ENCODE data around the gene LRP5. TPM values are rescaled to one million over a fixed set of nuclear protein-coding genes. Genes with fewer than 3 reads are reported as not detected.

LRP5 gene
- total RNA-seq, 1 donor = 0.42 TPM

DNA sequence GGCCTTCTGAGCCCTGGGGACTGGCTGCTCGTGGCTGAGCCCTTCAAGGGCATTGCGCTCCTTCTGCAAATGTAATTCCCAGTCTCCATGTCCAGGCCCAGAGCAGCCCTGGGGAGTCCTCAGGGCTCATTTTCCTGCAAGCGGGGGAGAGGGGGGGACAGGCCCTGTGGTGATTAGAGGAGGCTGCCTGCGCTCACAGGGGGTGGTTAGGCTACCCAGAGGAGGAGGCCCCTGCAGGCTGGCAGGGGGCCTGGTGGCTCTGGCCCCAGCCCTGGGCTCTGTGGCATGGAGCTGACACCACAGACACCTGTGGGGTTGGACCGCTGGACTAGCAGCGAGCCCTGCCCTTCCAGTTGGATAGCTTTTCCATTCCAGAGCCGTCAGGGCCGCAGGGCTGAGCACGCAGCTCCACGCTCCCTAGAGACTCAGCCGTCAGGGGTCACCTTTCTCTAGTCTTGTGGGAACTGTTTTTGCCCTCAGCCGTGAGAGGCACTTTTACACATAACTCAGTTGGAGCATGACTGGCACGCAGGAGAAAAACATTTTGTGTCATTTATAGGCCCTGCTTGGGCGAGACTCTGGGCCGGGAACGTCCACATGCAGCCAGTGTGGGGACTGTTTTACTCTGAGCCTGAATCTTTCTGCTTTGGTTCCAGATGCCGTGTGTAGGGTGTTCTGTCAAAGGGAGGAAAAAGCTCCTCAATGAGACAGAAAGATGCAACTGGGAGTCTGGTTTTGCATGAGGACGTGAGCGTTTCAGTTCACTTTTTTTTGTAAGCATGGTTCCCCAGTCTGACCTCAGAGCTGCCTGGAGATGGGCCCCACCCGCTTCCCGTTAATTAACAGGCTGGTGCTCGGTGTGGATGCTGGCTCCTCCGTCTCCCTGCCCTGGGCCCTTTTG, 58.1 kb downstream of the LRP5 start:
- Histone ChIP-seq H3K4me1 (ENCODE audit: insufficient read depth, low read length) (peaks cover 42% of the 10 kb centered on the region), H3K27me3 (ENCODE audit: insufficient read depth, low read length) (no peaks in the 10 kb centered on the region), H3K4me3 (ENCODE audit: low read length) (no peak overlapping the region), H3K9me3 (ENCODE audit: low read depth, low read length) (no peaks in the 10 kb centered on the region)

DNA sequence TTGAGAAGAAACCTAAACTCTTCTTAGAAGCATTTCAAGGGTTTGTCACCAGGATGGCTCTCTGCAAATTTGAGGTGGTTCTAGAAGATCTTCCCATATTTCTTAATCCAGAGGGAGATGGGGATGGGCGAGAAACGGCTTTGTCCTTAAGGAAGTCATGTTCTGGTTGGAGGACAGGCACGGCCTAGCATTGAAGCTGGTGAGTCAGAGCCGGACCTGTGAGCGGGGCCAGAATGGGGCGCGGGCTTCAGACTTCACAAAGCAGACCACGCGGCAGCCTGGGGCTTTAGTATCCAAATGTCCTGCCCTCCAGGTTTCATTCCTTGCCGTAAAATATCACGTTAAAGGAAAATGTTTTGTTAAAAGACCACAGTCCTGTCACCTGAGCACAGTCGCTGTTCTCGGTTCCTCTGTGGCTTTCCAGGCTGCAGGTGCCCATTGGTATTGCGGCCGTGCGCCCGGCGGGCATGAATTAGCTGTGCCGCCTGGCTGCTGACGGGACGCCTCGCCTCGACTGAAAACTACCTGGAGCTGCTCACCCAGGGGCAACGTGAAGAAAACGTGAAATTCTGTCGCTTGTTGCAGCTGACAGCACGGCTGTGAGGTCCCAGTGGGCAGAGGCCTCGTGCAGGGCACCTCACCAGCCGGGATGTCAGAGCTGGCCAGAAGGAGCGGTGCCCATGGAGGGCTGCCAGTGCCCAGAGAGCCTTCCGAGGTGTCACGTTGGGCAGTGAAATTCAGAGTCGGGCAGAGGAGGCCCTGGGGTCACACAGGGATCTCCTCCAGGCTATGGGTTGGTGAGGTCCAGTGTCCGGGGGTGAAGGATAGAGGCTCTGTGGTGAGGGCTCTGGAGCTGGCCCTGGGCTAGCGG, 59.0 kb downstream of the LRP5 start:
- Histone ChIP-seq H3K4me3 (ENCODE audit: low read length) (no peak overlapping the region), H3K4me1 (ENCODE audit: insufficient read depth, low read length) (peaks cover 42% of the 10 kb centered on the region), H3K9me3 (ENCODE audit: low read depth, low read length) (no peaks in the 10 kb centered on the region), H3K27me3 (ENCODE audit: insufficient read depth, low read length) (no peaks in the 10 kb centered on the region)

DNA sequence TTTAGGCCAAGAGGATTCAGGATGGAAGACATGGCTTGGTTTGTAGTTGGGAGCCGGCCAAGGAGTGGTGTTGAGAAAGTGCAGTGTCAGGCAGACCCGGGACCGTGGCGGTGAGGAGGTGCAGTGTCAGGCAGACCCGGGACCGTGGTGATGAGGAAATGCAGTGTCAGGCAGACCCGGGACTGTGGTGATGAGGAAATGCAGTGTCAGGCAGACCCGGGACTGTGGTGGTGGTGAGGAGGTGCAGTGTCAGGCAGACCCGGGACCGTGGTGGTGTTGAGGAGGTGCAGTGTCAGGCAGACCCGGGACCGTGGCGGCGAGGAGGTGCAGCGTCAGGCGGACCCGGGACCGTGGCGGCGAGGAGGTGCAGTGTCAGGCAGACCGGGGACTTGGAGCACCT, 59.7 kb downstream of the LRP5 start:
- H3K4me1 ChIP-seq (ENCODE audit: insufficient read depth, low read length) = peaks cover 42% of the 10 kb centered on the region
- H3K27me3 ChIP-seq (ENCODE audit: insufficient read depth, low read length) = no peaks in the 10 kb centered on the region
- H3K4me3 ChIP-seq (ENCODE audit: low read length) = no peak overlapping the region
- H3K9me3 ChIP-seq (ENCODE audit: low read depth, low read length) = no peaks in the 10 kb centered on the region

DNA sequence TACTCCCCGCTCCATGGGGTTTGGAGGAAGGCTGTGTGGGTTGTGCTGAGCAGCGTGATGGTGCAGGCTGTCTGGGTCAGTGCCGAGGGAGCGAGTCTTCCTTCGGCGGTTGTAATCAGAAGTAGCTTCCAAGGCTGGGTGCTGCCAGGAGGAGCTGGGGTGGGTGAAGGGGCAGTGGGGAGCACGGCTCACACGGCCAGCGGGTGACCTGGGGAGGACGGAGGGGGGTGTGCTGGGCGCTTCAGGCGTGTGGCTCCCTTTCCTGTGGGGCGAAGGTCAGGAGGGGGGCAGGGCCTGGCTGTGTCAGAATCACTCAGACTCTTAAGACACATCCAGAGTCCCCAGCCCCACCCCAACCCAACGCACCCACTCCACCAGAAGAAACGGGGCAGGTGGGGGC, 60.2 kb downstream of the LRP5 start:
- Histone ChIP-seq H3K4me1 (ENCODE audit: insufficient read depth, low read length) (peaks cover 42% of the 10 kb centered on the region), H3K4me3 (ENCODE audit: low read length) (no peak overlapping the region), H3K9me3 (ENCODE audit: low read depth, low read length) (no peaks in the 10 kb centered on the region), H3K27me3 (ENCODE audit: insufficient read depth, low read length) (no peaks in the 10 kb centered on the region)

DNA sequence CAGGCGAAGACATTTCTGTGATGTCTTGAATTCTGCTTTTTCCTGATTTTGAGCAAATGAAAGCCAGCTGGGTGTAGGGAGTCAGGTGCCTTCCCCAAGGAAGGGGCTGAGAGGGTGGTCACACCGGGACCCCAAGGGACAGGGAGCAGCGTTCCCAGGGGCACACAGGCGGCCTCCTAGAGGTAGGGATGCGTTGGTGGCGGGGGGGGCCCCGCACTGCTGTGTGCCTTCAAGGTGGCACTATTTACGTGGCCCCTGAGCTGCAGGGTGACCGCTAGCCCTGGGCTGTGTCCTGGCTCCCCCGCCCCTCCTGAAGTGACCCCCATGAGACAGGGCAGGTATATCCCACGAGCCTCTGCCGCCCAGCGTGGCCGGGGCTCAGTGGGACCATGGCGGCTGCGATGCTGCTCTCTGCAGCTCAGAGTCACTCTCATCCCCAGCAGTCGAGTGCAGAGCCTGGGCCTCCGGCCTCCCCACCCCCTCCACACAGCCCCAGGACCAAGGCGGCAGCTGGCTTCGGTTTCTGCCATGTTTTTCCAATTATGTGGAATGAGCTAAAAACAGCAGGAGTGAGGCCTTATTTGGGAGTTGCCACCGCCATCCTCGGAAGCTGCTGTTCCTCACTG, 60.9 kb downstream of the LRP5 start:
- H3K4me1 ChIP-seq (ENCODE audit: insufficient read depth, low read length) = peaks cover 42% of the 10 kb centered on the region
- no peak overlapping the region for H3K4me3 ChIP-seq (ENCODE audit: low read length)
- H3K27me3 ChIP-seq (ENCODE audit: insufficient read depth, low read length) = no peaks in the 10 kb centered on the region
- no peaks in the 10 kb centered on the region for H3K9me3 ChIP-seq (ENCODE audit: low read depth, low read length)

DNA sequence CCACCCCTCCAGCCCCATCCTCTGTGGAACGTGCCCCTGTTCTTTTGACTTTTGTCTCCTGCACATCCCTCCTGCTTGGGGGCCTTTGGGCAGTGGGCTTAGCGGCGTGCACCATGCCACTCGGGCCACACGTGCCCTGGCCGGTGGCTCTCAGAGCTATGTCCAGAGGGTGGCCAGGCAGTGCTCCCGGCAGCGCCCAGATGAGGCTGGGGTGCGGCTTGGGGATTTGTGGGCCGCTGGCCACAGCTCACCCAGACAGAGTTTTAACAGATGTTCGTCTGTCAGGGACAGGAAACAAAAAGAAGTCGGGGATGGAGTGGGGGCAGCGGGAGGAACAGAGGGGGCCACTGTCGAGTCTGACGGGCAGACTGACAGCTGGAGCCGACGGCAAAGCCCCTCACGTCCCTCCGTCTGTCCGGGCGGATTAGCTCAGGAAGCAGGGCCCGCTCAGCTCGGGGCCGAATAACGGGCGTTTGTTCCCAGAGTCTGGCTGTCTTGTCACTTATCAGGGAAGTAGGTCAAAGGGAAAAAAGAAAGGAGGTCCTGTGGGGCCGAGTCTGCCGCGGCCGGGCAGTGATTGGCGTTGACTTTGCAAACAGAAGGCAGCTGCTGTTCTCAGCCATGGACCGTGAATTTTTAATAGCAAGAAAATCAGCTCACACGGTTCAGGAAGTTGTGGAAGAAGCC, 61.6 kb downstream of the LRP5 start:
- peaks cover 42% of the 10 kb centered on the region for H3K4me1 ChIP-seq (ENCODE audit: insufficient read depth, low read length)
- H3K27me3 ChIP-seq (ENCODE audit: insufficient read depth, low read length) = no peaks in the 10 kb centered on the region
- H3K4me3 ChIP-seq (ENCODE audit: low read length) = no peak overlapping the region
- no peaks in the 10 kb centered on the region for H3K9me3 ChIP-seq (ENCODE audit: low read depth, low read length)

DNA sequence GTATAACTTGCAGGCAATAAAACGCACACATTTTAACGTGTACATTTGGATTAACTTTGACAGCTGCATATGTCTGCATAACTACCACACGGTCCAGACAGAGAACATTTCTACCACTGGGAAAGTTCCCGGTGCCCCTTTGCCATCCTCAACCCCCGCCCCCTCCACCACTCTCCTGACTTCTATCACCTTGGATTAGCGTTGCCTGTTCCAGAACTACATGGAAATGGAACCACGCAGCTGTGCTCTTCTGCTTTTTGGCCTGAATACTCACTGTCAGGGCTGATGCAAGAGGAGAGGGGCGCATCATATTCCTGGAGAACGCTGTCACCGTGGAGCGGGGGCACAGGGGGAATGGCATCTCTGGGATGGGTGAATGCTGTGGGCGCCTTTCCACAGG, 62.1 kb downstream of the LRP5 start:
- Histone ChIP-seq H3K27me3 (ENCODE audit: insufficient read depth, low read length) (no peaks in the 10 kb centered on the region), H3K4me3 (ENCODE audit: low read length) (no peak overlapping the region), H3K4me1 (ENCODE audit: insufficient read depth, low read length) (peaks cover 38% of the 10 kb centered on the region)

DNA sequence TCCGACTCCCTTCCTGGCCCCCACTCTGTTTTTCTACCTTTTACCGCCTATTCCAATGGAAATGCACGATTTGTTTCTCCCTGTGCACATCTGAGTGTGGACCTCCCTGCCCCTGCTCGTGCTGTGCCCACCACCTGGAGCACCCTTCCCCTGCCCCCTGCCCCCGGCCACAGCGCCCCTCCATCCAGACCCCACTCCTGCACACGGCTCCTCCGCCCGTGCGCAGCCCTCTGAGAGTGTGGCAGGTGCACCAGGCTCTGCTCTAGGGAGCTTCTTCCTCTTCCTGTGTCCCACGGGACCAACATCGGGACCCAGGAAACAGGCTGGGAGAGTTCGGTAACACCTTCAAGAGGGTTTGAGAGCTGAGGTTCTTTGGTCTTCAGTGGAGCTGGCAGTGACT, 62.9 kb downstream of the LRP5 start:
- no peaks in the 10 kb centered on the region for H3K9me3 ChIP-seq (ENCODE audit: low read depth, low read length)
- no peaks in the 10 kb centered on the region for H3K27me3 ChIP-seq (ENCODE audit: insufficient read depth, low read length)
- H3K4me1 ChIP-seq (ENCODE audit: insufficient read depth, low read length) = peaks cover 32% of the 10 kb centered on the region
- no peak overlapping the region for H3K4me3 ChIP-seq (ENCODE audit: low read length)

More for the DNA sequence above, 62.1 kb downstream of the LRP5 start:
- H3K9me3 ChIP-seq (ENCODE audit: low read depth, low read length) = no peaks in the 10 kb centered on the region

DNA sequence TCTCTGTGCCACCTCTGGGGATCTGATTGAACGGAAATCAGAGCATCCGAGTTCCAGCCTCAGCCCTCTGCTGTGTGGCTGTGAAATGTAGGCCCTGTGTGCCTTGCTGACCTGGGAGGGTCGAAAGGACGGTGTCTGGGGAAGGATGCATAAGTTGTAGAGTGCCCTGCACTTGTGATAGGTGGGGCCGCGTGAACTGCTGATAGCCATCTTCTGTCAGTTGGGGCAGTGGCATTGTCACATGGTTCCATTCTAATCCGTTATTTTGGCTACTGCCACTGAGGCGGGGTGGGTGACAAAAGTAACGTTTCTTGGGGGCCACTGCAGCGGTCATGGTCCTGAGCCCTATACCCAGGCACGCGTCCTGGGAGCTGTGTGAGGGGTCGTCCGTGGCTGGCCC, 63.4 kb downstream of the LRP5 start:
- H3K9me3 ChIP-seq (ENCODE audit: low read depth, low read length) = no peaks in the 10 kb centered on the region
- H3K4me3 ChIP-seq (ENCODE audit: low read length) = no peak overlapping the region
- peaks cover 32% of the 10 kb centered on the region for H3K4me1 ChIP-seq (ENCODE audit: insufficient read depth, low read length)
- no peaks in the 10 kb centered on the region for H3K27me3 ChIP-seq (ENCODE audit: insufficient read depth, low read length)

DNA sequence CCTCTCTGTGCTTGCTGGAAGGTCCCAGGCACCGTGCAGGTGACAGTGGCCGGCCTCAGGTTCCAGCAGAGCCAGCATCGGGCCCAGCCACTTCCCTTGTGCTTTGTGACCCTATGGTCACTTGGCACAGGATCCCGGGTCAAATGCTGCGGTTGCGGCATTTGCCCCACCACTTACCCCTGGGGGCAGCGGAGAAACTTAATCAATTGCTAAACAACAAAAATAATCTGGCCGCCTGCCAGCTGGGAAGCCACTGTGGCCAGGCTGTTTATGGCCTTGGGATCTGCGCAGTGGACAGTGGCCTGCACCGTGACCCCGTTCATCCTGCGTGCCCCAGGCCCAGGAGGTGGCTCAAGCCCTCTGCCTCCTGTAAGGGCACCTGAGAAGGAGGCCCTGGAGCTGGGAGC, 65.0 kb downstream of the LRP5 start:
- H3K9me3 ChIP-seq (ENCODE audit: low read depth, low read length) = no peaks in the 10 kb centered on the region
- H3K4me1 ChIP-seq (ENCODE audit: insufficient read depth, low read length) = peaks cover 25% of the 10 kb centered on the region
- H3K27me3 ChIP-seq (ENCODE audit: insufficient read depth, low read length) = no peaks in the 10 kb centered on the region
- H3K4me3 ChIP-seq (ENCODE audit: low read length) = no peak overlapping the region

DNA sequence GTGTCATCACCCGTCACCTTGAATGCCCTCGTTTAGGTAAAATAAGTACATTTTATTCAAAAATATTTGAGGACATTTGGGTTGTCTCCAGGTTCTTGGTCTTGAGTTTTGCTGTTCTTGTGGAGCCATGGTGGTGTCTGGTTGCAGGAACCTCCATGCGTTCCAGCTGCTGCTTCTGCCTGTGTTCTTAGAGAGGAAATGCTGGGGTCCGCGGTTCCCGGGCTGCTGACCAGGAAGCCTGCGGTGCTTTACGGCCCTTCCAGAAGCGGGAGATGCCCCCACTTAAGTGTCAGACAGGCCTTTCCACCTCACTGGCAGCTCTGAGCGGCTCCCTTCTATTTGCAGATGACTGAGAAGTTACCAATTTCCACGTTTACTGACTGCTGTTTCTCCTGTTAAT, 66.8 kb downstream of the LRP5 start:
- Histone ChIP-seq H3K4me1 (ENCODE audit: insufficient read depth, low read length) (peaks cover 19% of the 10 kb centered on the region), H3K9me3 (ENCODE audit: low read depth, low read length) (no peaks in the 10 kb centered on the region), H3K27me3 (ENCODE audit: insufficient read depth, low read length) (no peaks in the 10 kb centered on the region), H3K4me3 (ENCODE audit: low read length) (no peak overlapping the region)

DNA sequence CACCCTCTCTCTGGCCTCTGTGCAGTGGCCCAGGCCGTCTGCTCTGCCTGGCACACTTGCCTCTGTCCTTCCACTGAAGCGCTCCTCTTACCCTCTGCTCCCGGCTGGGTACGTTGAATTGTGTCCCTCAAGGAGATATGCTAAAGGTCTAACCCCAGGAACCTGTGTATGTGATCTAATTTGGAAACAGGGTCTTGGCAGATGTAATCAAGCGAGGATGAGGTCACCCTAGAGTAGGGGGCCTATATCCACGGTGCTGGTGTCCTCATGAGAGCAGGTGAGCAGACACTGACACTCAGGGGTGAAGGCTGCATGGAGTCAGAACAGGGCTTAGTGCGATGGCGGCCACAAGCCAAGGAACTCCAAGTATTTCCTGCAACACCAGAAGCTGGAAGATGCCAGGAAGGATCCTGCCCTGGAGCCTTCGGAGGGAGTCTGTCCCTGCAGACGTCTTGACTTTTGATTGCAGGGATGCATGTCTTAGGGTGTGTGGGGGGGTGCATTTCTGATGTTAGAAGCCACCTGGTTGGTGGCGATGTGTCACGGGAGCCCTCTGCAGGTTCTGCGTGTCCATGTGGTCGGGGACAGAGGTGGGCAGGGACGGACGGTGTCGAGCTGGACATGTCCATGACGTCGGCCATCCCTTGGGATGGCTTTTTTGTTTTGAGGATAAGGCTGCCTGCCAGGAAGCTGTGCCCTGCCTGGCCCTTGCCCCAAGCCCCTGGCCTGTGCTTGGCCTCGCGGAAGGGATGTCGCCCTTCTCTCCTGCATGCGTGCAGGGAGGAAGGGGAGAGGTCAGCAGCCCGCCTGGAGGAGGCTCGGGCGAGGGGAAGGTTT, 68.6 kb downstream of the LRP5 start:
- Histone ChIP-seq H3K9me3 (ENCODE audit: low read depth, low read length) (no peaks in the 10 kb centered on the region), H3K4me1 (ENCODE audit: insufficient read depth, low read length) (peaks cover 16% of the 10 kb centered on the region), H3K27me3 (ENCODE audit: insufficient read depth, low read length) (no peaks in the 10 kb centered on the region), H3K4me3 (ENCODE audit: low read length) (no peak overlapping the region)

DNA sequence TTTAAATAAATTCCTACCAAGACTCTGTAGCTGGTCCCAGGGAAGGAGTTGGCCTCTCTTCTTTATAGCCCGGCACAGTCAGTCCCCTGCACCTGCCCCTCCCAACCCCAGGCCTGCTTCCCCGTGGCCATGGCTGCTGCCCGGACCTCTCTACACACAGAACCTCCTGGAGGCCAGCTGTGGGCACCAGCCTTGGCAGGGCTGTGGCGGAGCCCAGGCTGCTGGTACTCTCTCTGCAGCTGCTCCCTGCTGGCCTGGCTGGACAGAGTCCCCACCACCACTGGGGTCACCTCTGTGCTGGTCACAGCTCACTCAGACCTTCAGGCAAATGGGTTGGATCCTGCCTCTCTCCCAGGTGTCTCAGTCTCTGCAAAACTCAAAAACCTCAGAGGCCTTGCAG, 69.3 kb downstream of the LRP5 start:
- Histone ChIP-seq H3K9me3 (ENCODE audit: low read depth, low read length) (no peaks in the 10 kb centered on the region), H3K4me1 (ENCODE audit: insufficient read depth, low read length) (peaks cover 16% of the 10 kb centered on the region), H3K27me3 (ENCODE audit: insufficient read depth, low read length) (no peaks in the 10 kb centered on the region), H3K4me3 (ENCODE audit: low read length) (no peak overlapping the region)
